Measurements from ENCODE around the gene CRYAA. TPM values are rescaled to one million over a fixed set of nuclear protein-coding genes. Genes with fewer than 3 reads are reported as not detected.

CRYAA gene
- total and polyA plus RNA-seq, 11 donors = not detected

- Histone ChIP-seq H3K27me3 (no peaks in the 10 kb centered on the region), H3K9me3 (peaks cover 0 to 12% (median 8%) of the 10 kb centered on the region in 12 donors), H3K4me3 (no peak overlapping the region), H3K4me1 (peaks cover 4 to 40% (median 26%) of the 10 kb centered on the region in 12 donors), H3K27ac (peak overlapping the region in 5 of 12 donors; percentile 27 to 64 (median 55)), H3K36me3 (no peaks in the 10 kb centered on the region)
- DNase-seq (peak; percentile 57 to 75 (median 64)), ATAC-seq (peak in 3 of 4 donors; percentile 53 to 84 (median 74))
- no peak for TF ChIP-seq CTCF (IDR thresholded peaks at IDR 0.05)
- TF ChIP-seq POLR2A (IDR thresholded peaks at IDR 0.05) = no peak
- 45 to 71% (median 70%) methylated on average over 10 to 19 of the region's 19 CpGs for WGBS, 4 donors
- intact Hi-C loops (cut with DNase I) = no loop called here
Measured at GRCh38 chr21:43193651-43194302, 25.0 kb downstream of the CRYAA start.

GRCh38 chr21:43194303-43195120, 25.7 kb downstream of the CRYAA start:
- peak overlapping the region in 9 of 12 donors; percentile 2 to 64 (median 46) for H3K27ac ChIP-seq
- 62 to 70% (median 63%) methylated on average over 23 of the region's 23 CpGs for WGBS, 4 donors
- H3K9me3 ChIP-seq = peaks cover 0 to 19% (median 11%) of the 10 kb centered on the region in 12 donors
- H3K4me1 ChIP-seq = peaks cover 4 to 39% (median 25%) of the 10 kb centered on the region in 12 donors
- ATAC-seq (peak in 1 of 4 donors; percentile 9), DNase-seq (peak in 3 of 5 donors; percentile 7 to 42 (median 19))
- H3K36me3 ChIP-seq = no peaks in the 10 kb centered on the region
- no peaks in the 10 kb centered on the region for H3K27me3 ChIP-seq
- intact Hi-C loops (cut with DNase I) = no loop called here
- H3K4me3 ChIP-seq = no peak overlapping the region
- TF ChIP-seq POLR2A (IDR thresholded peaks at IDR 0.05) = no peak
- TF ChIP-seq CTCF (IDR thresholded peaks at IDR 0.05) = no peak

GRCh38 chr21:43195121-43196021, 26.6 kb downstream of the CRYAA start:
- Histone ChIP-seq H3K27me3 (no peaks in the 10 kb centered on the region), H3K9me3 (peaks cover 0 to 23% (median 16%) of the 10 kb centered on the region in 12 donors), H3K36me3 (no peaks in the 10 kb centered on the region), H3K27ac (peak overlapping the region in 10 of 12 donors; percentile 2 to 64 (median 44)), H3K4me1 (peaks cover 4 to 39% (median 25%) of the 10 kb centered on the region in 12 donors), H3K4me3 (no peak overlapping the region)
- peak; percentile 70 to 86 (median 73) for DNase-seq
- 47 to 62% (median 58%) methylated on average over 32 of the region's 32 CpGs for WGBS, 4 donors
- ATAC-seq = peak in 3 of 4 donors; percentile 77 to 90 (median 86)
- intact Hi-C loops (cut with DNase I) = no loop called here
- TF ChIP-seq POLR2A (IDR thresholded peaks at IDR 0.05) (no peak), CTCF (IDR thresholded peaks at IDR 0.05) (no peak)

Data from heart left ventricle (tissue), 16 donors.